SIG-M5 treated with dmso at 0.1 percent for 504 hours (cell line): ENCODE data around the gene FBXO40.

Source experiments
- DNase-seq: peaks from one replicate; lab custom pipeline; 2025; ENCODE audit not compliant: unreplicated experiment; lab: John Stamatoyannopoulos, UW

FBXO40 gene

DNA sequence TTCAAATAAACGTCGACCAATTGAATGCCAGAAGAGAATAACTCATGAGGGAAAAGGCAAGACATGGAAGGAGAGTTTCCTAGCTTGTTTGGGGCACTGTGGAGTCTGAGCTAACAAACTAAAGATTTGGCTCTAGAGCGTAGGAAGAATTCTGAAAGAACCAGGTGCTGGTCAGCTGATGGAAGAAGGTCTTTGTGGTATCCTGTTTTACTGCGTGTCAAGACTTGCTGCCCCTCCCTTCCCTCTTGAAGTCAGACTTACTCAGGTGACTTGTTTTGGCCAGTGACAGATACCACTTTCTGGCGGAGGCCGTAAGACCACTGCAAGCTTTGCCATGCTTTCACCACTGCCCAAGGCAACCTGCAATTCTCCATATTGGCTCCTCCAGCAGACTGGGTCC lies 68.2 kb downstream of the FBXO40 start:
- no peak for DNase-seq

- no peak for DNase-seq
Measured at GRCh38 chr3:121662742-121663141, 69.6 kb downstream of the FBXO40 start.

DNA sequence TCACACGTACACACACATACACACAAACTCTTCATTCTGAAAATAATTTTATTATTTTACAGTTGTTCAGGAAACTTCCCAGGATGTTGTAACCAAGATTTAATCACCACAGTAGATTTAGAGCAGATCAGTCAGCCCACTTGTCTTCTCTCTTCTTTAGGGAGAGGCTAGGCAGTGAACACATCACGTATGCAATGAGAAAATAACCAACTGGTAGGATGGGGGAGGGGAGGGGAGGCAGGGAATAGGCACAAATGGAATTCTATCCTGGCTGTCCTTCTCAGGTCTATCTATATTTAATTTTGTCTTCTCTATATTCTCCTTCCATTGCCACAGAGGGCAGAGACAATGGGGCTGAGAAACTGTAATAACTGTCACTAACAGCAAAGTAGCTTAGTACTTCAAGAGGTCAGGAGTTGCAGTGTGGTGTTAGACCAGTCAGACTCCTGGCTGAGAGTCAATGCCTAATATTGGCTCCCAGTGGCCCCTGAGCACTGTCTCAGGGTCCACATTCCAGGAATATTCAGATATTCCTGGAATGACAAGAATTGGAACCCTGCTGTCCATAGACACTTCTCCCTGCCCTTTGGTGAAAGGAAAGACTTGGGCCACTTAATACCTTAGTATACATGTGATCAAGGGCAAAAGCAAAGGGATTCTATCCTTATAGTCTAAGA lies 70.1 kb downstream of the FBXO40 start:
- no peak for DNase-seq

GRCh38 chr3:121665488-121665887 lies 72.3 kb downstream of the FBXO40 start:
- DNase-seq: no peak

DNA sequence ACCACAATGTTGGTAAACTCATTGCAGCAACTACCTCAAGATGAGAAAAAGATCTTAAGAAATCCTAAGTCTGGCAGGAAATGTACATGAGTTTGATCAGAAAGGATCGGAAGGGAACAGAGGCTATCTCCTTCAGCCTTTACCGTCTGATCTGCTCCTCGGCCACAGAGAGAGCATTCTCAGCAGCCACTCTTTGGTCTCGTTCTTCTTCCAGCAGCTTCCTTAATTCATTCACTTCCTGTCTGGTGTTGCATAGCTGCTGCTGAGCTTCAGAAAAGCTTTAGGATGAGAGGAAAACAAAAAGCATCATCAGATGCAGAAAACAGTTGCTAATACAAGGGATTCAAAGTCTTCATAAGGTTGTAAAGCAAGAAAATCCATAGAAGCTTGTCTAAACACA lies 74.2 kb downstream of the FBXO40 start:
- DNase-seq: peak; percentile 40

GRCh38 chr3:121670676-121671075 lies 77.5 kb downstream of the FBXO40 start:
- DNase-seq: no peak

DNA sequence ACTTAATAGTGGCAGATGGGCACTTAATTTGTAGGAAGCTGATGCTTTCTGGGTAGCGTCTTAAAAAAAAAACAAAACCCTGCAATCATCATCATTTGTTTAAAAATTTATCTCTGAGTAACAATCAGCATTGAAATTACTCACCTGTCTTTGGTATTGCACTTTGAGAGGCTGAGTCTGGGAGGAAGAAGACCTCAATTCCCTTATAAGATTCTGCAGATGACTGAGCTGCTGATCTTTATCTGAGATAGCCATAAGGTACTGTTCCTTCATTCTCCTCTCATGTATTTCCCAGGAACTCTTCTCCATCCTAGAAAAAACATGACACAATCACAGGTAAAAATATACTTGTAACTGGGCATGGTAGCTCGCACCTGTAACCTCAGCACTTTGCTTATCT lies 84.0 kb downstream of the FBXO40 start:
- DNase-seq: no peak
